Ishikawa (cell line): ENCODE measurements around the gene IL15RA.

ENCODE experiments used
- CEBPB ChIP-seq: IDR thresholded peaks from 2 replicates; pipeline ENCODE4 v1.6.1; 2012
- CREB1 ChIP-seq: IDR thresholded peaks from 2 replicates; pipeline ENCODE4 v1.6.1; 2012; ENCODE audit warnings: low read depth
- EP300 ChIP-seq: IDR thresholded peaks from 2 replicates; pipeline ENCODE4 v1.6.1; 2012; ENCODE audit warnings: borderline replicate concordance
- FOXM1 ChIP-seq: IDR thresholded peaks from 2 replicates; pipeline ENCODE4 v1.6.1; 2012; ENCODE audit warnings: low read depth, borderline replicate concordance
- NFIC ChIP-seq: IDR thresholded peaks from 2 replicates; pipeline ENCODE4 v1.6.1; 2012
- RAD21 ChIP-seq: IDR thresholded peaks from 2 replicates; pipeline ENCODE4 v1.6.1; 2012; ENCODE audit warnings: low read depth
- TAF1 ChIP-seq: IDR thresholded peaks from 2 replicates; pipeline ENCODE4 v1.6.1; 2012; ENCODE audit warnings: low read depth, mild to moderate bottlenecking
- TCF12 ChIP-seq: IDR thresholded peaks from 2 replicates; pipeline ENCODE4 v1.6.1; 2012; ENCODE audit warnings: low read depth
- TEAD4 ChIP-seq: IDR thresholded peaks from 2 replicates; pipeline ENCODE4 v1.6.1; 2012
- YY1 ChIP-seq: IDR thresholded peaks from 2 replicates; pipeline ENCODE4 v1.6.1; 2012; ENCODE audit warnings: low read depth
- ZBTB7A ChIP-seq: IDR thresholded peaks from 2 replicates; pipeline ENCODE4 v1.6.1; 2012; ENCODE audit warnings: low read depth
- TF ChIP-seq, protein P1 (sequence below): IDR thresholded peaks from 2 replicates; pipeline ENCODE4 v1.6.1; 2012
- TF ChIP-seq, protein P2 (sequence below): IDR thresholded peaks from 2 replicates; pipeline ENCODE4 v1.6.1; 2012
- TF ChIP-seq, protein P3 (sequence below): IDR thresholded peaks from 2 replicates; pipeline ENCODE4 v1.6.1; 2012; ENCODE audit warnings: low read depth, mild to moderate bottlenecking

DNA sequence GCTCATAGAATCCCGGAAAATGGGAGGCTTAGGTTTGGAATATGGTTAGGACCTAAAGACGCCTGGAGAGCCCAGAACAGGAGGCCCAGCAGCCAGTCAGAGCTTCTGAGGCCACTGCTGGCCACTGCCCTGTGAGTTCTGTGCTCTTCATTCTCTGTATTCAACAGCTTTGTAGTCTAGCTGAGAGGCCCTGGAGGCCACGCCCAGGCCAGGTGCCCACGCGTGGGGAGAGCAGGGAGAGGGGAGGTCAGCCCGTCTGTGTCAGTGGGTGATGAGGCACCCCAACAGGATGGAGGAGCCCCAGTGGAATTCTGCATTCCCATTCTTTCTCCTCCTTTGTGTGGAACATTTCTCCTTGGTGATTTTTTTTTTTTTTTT, 29.1 kb downstream of the IL15RA start:
- TF ChIP-seq TEAD4 (no peak), EP300 (no peak), YY1 (no peak), RAD21 (no peak), TAF1 (no peak), CREB1 (no peak), NFIC (no peak), CEBPB (no peak), FOXM1 (no peak), TCF12 (no peak), ZBTB7A (no peak)
- TF ChIP-seq, protein P1, sequence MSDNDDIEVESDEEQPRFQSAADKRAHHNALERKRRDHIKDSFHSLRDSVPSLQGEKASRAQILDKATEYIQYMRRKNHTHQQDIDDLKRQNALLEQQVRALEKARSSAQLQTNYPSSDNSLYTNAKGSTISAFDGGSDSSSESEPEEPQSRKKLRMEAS = no peak
- TF ChIP-seq, protein P2, sequence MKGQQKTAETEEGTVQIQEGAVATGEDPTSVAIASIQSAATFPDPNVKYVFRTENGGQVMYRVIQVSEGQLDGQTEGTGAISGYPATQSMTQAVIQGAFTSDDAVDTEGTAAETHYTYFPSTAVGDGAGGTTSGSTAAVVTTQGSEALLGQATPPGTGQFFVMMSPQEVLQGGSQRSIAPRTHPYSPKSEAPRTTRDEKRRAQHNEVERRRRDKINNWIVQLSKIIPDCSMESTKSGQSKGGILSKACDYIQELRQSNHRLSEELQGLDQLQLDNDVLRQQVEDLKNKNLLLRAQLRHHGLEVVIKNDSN = no peak
- TF ChIP-seq, protein P3, sequence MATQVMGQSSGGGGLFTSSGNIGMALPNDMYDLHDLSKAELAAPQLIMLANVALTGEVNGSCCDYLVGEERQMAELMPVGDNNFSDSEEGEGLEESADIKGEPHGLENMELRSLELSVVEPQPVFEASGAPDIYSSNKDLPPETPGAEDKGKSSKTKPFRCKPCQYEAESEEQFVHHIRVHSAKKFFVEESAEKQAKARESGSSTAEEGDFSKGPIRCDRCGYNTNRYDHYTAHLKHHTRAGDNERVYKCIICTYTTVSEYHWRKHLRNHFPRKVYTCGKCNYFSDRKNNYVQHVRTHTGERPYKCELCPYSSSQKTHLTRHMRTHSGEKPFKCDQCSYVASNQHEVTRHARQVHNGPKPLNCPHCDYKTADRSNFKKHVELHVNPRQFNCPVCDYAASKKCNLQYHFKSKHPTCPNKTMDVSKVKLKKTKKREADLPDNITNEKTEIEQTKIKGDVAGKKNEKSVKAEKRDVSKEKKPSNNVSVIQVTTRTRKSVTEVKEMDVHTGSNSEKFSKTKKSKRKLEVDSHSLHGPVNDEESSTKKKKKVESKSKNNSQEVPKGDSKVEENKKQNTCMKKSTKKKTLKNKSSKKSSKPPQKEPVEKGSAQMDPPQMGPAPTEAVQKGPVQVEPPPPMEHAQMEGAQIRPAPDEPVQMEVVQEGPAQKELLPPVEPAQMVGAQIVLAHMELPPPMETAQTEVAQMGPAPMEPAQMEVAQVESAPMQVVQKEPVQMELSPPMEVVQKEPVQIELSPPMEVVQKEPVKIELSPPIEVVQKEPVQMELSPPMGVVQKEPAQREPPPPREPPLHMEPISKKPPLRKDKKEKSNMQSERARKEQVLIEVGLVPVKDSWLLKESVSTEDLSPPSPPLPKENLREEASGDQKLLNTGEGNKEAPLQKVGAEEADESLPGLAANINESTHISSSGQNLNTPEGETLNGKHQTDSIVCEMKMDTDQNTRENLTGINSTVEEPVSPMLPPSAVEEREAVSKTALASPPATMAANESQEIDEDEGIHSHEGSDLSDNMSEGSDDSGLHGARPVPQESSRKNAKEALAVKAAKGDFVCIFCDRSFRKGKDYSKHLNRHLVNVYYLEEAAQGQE = no peak
